ENCODE data around the gene CBFA2T3.

- TF ChIP-seq EZH2 (IDR thresholded peaks at IDR 0.05; ENCODE audit: borderline replicate concordance, low read depth, low read length, severe bottlenecking) (no peak), CTCF (IDR thresholded peaks at IDR 0.05; ENCODE audit: borderline replicate concordance, extremely low read depth, low read length, poor library complexity, severe bottlenecking) (no peak)
Observed at GRCh38 chr16:89001117-89002027, 24.4 kb upstream of the CBFA2T3 start.

All from DND-41 (cell line).